Astrocyte (in vitro differentiated cells and primary cell): ENCODE results near the gene TMEM17. TPM values are rescaled to one million over a fixed set of nuclear protein-coding genes. Genes with fewer than 3 reads are reported as not detected.

Experiments
- DNase-seq: peaks from one replicate; pipeline ENCODE4 v3.0.0-alpha.2; 2010; ENCODE audit warnings: low read depth
- FAIRE-seq: peaks from 2 replicates; lab custom pipeline; 2011; peaks lifted over from hg19 to GRCh38; lab: Jason Lieb, UNC
- H2AFZ ChIP-seq: 2 replicates; pipeline ENCODE4 v1.6.0; 2012; ENCODE audit warnings: low read depth, low read length, inconsistent platforms
- H3K27ac ChIP-seq: 2 replicates; pipeline ENCODE4 v1.5.1; 2011; ENCODE audit warnings: low read depth, low read length, inconsistent platforms
- H3K27me3 ChIP-seq: 2 replicates; pipeline ENCODE4 v1.6.0; 2011; ENCODE audit warnings: low read length, inconsistent platforms; ENCODE audit not compliant: insufficient read depth
- H3K36me3 ChIP-seq: 2 replicates; pipeline ENCODE4 v1.5.1; 2011; ENCODE audit warnings: low read length, inconsistent platforms; ENCODE audit not compliant: insufficient read depth
- H3K4me1 ChIP-seq: 2 replicates; pipeline ENCODE4 v1.5.1; 2011; ENCODE audit warnings: low read length, inconsistent platforms; ENCODE audit not compliant: insufficient read depth
- H3K4me2 ChIP-seq: 2 replicates; pipeline ENCODE4 v1.6.0; 2012; ENCODE audit warnings: low read length, inconsistent platforms
- H3K4me3 ChIP-seq: 2 replicates; pipeline ENCODE4 v1.5.1; 2011; ENCODE audit warnings: low read depth, mild to moderate bottlenecking, low read length, inconsistent platforms; ENCODE audit not compliant: insufficient read depth
- H3K79me2 ChIP-seq: 2 replicates; pipeline ENCODE4 v1.6.0; 2012; ENCODE audit warnings: mild to moderate bottlenecking, low read length, inconsistent platforms; ENCODE audit not compliant: insufficient read depth
- H3K9ac ChIP-seq: 2 replicates; pipeline ENCODE4 v1.6.0; 2012; ENCODE audit warnings: mild to moderate bottlenecking, low read length, inconsistent platforms
- H3K9me3 ChIP-seq: 2 replicates; pipeline ENCODE4 v1.5.1; 2012; ENCODE audit warnings: low read depth, mild to moderate bottlenecking, low read length, inconsistent platforms; ENCODE audit not compliant: insufficient read depth
- H4K20me1 ChIP-seq: 2 replicates; pipeline ENCODE4 v1.6.0; 2012; ENCODE audit warnings: low read length, inconsistent platforms; ENCODE audit not compliant: insufficient read depth
- H3K27ac Mint-ChIP-seq: one replicate; pipeline ENCODE4 v1.8.0; 2021; ENCODE audit warnings: mild to moderate bottlenecking, mixed read lengths; ENCODE audit not compliant: unreplicated experiment
- H3K27me3 Mint-ChIP-seq: one replicate; pipeline ENCODE4 v1.8.0; 2021; ENCODE audit warnings: low read depth, mixed read lengths; ENCODE audit not compliant: unreplicated experiment
- H3K36me3 Mint-ChIP-seq: one replicate; pipeline ENCODE4 v1.8.0; 2021; ENCODE audit warnings: low read depth, mixed read lengths; ENCODE audit not compliant: unreplicated experiment
- H3K4me1 Mint-ChIP-seq: one replicate; pipeline ENCODE4 v1.8.0; 2021; ENCODE audit warnings: low read depth, mixed read lengths; ENCODE audit not compliant: unreplicated experiment
- H3K4me3 Mint-ChIP-seq: one replicate; pipeline ENCODE4 v1.8.0; 2021; ENCODE audit warnings: mild to moderate bottlenecking, moderate library complexity, mixed read lengths; ENCODE audit not compliant: unreplicated experiment
- H3K9me3 Mint-ChIP-seq: one replicate; pipeline ENCODE4 v1.8.0; 2021; ENCODE audit warnings: mild to moderate bottlenecking, mixed read lengths; ENCODE audit not compliant: unreplicated experiment
- EZH2 ChIP-seq: IDR thresholded peaks from 2 replicates; pipeline ENCODE4 v1.6.1; 2012; ENCODE audit warnings: mild to moderate bottlenecking, low read length, inconsistent platforms; ENCODE audit not compliant: insufficient read depth
- total RNA-seq: library from RNA; stranded (reverse); gene quantifications from 2 replicates; pipeline ENCODE4 v1.2.1, GENCODE V29; 2021
- TF ChIP-seq, protein P1 (sequence below): IDR thresholded peaks from 2 replicates; pipeline ENCODE4 v1.5.1; 2011; ENCODE audit warnings: low read depth, mild to moderate bottlenecking, inconsistent platforms, low read length, moderate library complexity; ENCODE audit not compliant: insufficient read depth

Gene TMEM17
- total RNA-seq, 1 donor from 2014 or later: 2.7 TPM

DNA sequence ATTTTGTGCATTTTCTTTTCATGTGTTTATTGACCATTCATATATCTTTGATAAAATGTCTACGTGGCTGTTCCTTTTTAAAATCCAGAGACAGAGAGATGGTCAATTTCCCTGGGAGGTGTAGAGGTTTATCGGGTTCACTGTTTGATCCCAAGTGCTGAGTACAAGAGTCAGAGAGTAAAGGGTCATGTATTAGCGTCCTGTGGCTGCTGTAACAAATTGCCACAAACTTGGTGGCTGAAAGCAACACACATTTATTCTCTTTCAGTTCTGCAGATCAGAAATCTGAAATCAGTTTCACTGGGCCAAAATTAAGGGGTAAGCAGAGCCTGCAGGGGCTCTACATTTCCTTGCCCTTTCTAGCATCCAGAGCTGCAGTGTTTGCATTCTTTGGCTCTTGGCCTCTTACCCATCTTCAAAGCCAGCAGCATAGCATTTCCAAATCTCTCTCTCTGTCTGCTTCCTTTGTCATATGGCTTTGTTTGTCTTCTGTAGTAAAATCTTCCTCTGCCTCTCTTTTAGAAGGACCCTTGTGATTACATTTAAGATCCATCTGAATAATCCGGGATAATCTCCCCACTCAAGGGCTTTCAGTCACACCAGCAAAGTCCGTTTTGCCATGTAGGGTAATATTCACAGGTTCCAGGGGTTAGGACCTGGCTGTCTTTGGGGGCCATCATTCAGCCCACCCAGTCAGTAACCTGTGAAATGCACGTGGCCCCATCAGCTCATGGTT, 49.9 kb downstream of the TMEM17 start:
- Histone ChIP-seq H3K79me2 (no peaks in the 10 kb centered on the region), H3K4me1 (peaks cover 9% of the 10 kb centered on the region), H2AFZ (peak overlapping the region; percentile 96), H3K9ac (no peak overlapping the region), H3K4me3 (no peak overlapping the region), H3K27me3 (no peaks in the 10 kb centered on the region), H3K4me2 (peak overlapping the region; percentile 96), H4K20me1 (no peaks in the 10 kb centered on the region), H3K9me3 (no peaks in the 10 kb centered on the region), H3K36me3 (no peaks in the 10 kb centered on the region), H3K27ac (no peak overlapping the region)
- FAIRE-seq (no peak), DNase-seq (no peak)
- peaks cover 6% of the 10 kb centered on the region for H3K27me3 Mint-ChIP-seq
- H3K4me1 Mint-ChIP-seq: no peaks in the 10 kb centered on the region
- H3K36me3 Mint-ChIP-seq: no peaks in the 10 kb centered on the region
- no peak overlapping the region for H3K4me3 Mint-ChIP-seq
- no peaks in the 10 kb centered on the region for H3K9me3 Mint-ChIP-seq
- no peak for TF ChIP-seq EZH2
- TF ChIP-seq, protein P1, sequence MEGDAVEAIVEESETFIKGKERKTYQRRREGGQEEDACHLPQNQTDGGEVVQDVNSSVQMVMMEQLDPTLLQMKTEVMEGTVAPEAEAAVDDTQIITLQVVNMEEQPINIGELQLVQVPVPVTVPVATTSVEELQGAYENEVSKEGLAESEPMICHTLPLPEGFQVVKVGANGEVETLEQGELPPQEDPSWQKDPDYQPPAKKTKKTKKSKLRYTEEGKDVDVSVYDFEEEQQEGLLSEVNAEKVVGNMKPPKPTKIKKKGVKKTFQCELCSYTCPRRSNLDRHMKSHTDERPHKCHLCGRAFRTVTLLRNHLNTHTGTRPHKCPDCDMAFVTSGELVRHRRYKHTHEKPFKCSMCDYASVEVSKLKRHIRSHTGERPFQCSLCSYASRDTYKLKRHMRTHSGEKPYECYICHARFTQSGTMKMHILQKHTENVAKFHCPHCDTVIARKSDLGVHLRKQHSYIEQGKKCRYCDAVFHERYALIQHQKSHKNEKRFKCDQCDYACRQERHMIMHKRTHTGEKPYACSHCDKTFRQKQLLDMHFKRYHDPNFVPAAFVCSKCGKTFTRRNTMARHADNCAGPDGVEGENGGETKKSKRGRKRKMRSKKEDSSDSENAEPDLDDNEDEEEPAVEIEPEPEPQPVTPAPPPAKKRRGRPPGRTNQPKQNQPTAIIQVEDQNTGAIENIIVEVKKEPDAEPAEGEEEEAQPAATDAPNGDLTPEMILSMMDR: no peak
- no peak overlapping the region for H3K27ac Mint-ChIP-seq

- Histone ChIP-seq H3K79me2 (no peaks in the 10 kb centered on the region), H3K4me2 (no peak overlapping the region), H3K9ac (no peak overlapping the region), H3K27ac (no peak overlapping the region), H4K20me1 (no peaks in the 10 kb centered on the region), H2AFZ (no peak overlapping the region), H3K27me3 (no peaks in the 10 kb centered on the region), H3K4me1 (peaks cover 9% of the 10 kb centered on the region), H3K9me3 (no peaks in the 10 kb centered on the region), H3K36me3 (no peaks in the 10 kb centered on the region), H3K4me3 (no peak overlapping the region)
- Mint-ChIP-seq H3K27ac (no peak overlapping the region), H3K4me1 (no peaks in the 10 kb centered on the region), H3K9me3 (no peaks in the 10 kb centered on the region), H3K4me3 (no peak overlapping the region), H3K27me3 (peaks cover 9% of the 10 kb centered on the region), H3K36me3 (no peaks in the 10 kb centered on the region)
- FAIRE-seq (no peak), DNase-seq (no peak)
- TF ChIP-seq EZH2: no peak
- TF ChIP-seq, protein P1: no peak
These were observed 52.0 kb downstream of the TMEM17 start for GRCh38 chr2:62453955-62454354.
